SK-N-SH (cell line): Measurements from ENCODE around the gene WDR35. TPM values are rescaled to one million over a fixed set of nuclear protein-coding genes. Genes with fewer than 3 reads are reported as not detected.

Experiments
- CTCF ChIA-PET: fragments of 300-600, 350-600 bp; formaldehyde crosslinking; extraction: SDS; loops from one replicate; lab custom pipeline; 2021; lab: Yijun Ruan, JAX
- POLR2A ChIA-PET: fragments of 350-600 bp; sonication (Branson Sonifier 250); formaldehyde crosslinking; extraction: SDS; loops from one replicate; lab custom pipeline; 2020; ENCODE audit warnings: antibody characterized with exemption, inconsistent platforms; lab: Yijun Ruan, JAX
- DNase-seq: peaks from one replicate; pipeline ENCODE4 v3.0.0; 2012
- H2AFZ ChIP-seq: fragments of 200-600 bp; sonication (generic); 2 replicates; pipeline ENCODE4 v1.8.1; 2016; ENCODE audit warnings: antibody characterized with exemption, mild to moderate bottlenecking, low read depth
- H3F3A ChIP-seq: fragments of 200-600 bp; sonication (generic); replicated peaks from 2 replicates; pipeline ENCODE3; 2016; ENCODE audit warnings: antibody characterized with exemption, mild to moderate bottlenecking; ENCODE audit not compliant: insufficient read depth
- H3K27ac ChIP-seq, 2 experiments: fragments of 200-500 bp in 1 of 2; fragments of 200-600 bp in 1 of 2; sonication (Bioruptor generic) in 1 of 2; sonication (generic), shearing (Covaris generic) in 1 of 2; 2 replicates each; pipeline versions ENCODE4 v1.5.1 to v1.6.1; 2014 to 2016; ENCODE audit warnings: low read depth in 2 of 2, inconsistent platforms in 1 of 2, low read length in 1 of 2, mild to moderate bottlenecking in 1 of 2, mixed read lengths in 1 of 2
- H3K27me3 ChIP-seq: fragments of 200-600 bp; sonication (generic), shearing (Covaris generic); 2 replicates; pipeline ENCODE4 v1.6.1; 2016; ENCODE audit warnings: mixed run types; ENCODE audit not compliant: insufficient read depth
- H3K36me3 ChIP-seq, 2 experiments: fragments of 200-500 bp in 1 of 2; fragments of 200-600 bp in 1 of 2; sonication (Bioruptor generic) in 1 of 2; sonication (generic) in 1 of 2; replicated peaks in 1 of 2; 2 replicates each; pipeline versions ENCODE3 to v1.5.1; 2014 to 2016; ENCODE audit warnings: low read length in 1 of 2, mild to moderate bottlenecking in 1 of 2; ENCODE audit not compliant: insufficient read depth in 2 of 2, control insufficient read depth in 1 of 2
- H3K4me1 ChIP-seq, 2 experiments: fragments of 200-500 bp in 1 of 2; fragments of 200-600 bp in 1 of 2; sonication (Bioruptor generic) in 1 of 2; sonication (generic), shearing (Covaris generic) in 1 of 2; 2 replicates each; pipeline versions ENCODE4 v1.5.1 to v1.6.1; 2014 to 2016; ENCODE audit warnings: low read depth in 1 of 2, low read length in 1 of 2, mixed run types in 1 of 2; ENCODE audit not compliant: insufficient read depth in 2 of 2, control insufficient read depth in 1 of 2
- H3K4me2 ChIP-seq: fragments of 200-600 bp; sonication (generic), shearing (Covaris generic); 2 replicates; pipeline ENCODE4 v1.6.1; 2017; ENCODE audit warnings: mixed run types
- H3K4me3 ChIP-seq, 2 experiments: fragments of 200-500 bp in 1 of 2; fragments of 200-600 bp in 1 of 2; sonication (Bioruptor generic) in 1 of 2; sonication (generic), shearing (Covaris generic) in 1 of 2; 2 replicates each; pipeline versions ENCODE4 v1.5.1 to v1.8.1; 2014 to 2016; ENCODE audit warnings: low read depth in 2 of 2, inconsistent platforms in 1 of 2, low read length in 1 of 2, mild to moderate bottlenecking in 1 of 2, mixed read lengths in 1 of 2, moderate library complexity in 1 of 2
- H3K79me2 ChIP-seq: fragments of 200-600 bp; sonication (generic); 2 replicates; pipeline ENCODE4 v1.8.1; 2017; ENCODE audit warnings: mild to moderate bottlenecking; ENCODE audit not compliant: insufficient read depth
- H3K9ac ChIP-seq: fragments of 200-600 bp; sonication (generic); 2 replicates; pipeline ENCODE4 v1.6.1; 2017; ENCODE audit warnings: mixed run types
- H3K9me2 ChIP-seq: fragments of 200-600 bp; sonication (generic); 2 replicates; pipeline ENCODE4 v1.6.1; 2017; ENCODE audit warnings: mixed run types
- H3K9me3 ChIP-seq: fragments of 200-600 bp; sonication (generic); 2 replicates; pipeline ENCODE4 v1.6.1; 2017; ENCODE audit warnings: mixed run types, mild to moderate bottlenecking, moderate library complexity
- H4K20me1 ChIP-seq: fragments of 200-600 bp; sonication (generic); 2 replicates; pipeline ENCODE4 v1.6.1; 2017; ENCODE audit warnings: mild to moderate bottlenecking, mixed run types; ENCODE audit not compliant: insufficient read depth
- ELF1 ChIP-seq: IDR thresholded peaks from 2 replicates; pipeline ENCODE4 v1.4.0; 2012
- EP300 ChIP-seq, 2 experiments: IDR thresholded peaks; 2 replicates each; pipeline versions ENCODE4 v1.4.0 to v1.6.1; 2012; ENCODE audit warnings: borderline replicate concordance in 1 of 2, low read depth in 1 of 2, low read length in 1 of 2
- FOXM1 ChIP-seq: IDR thresholded peaks from 2 replicates; pipeline ENCODE4 v1.4.0; 2012; ENCODE audit warnings: low read depth, mild to moderate bottlenecking
- IRF3 ChIP-seq: fragments of 150-350 bp; IDR thresholded peaks from 2 replicates; pipeline ENCODE4 v1.6.1; 2016; ENCODE audit warnings: mild to moderate bottlenecking, low read depth, low read length
- JUND ChIP-seq: IDR thresholded peaks from 2 replicates; pipeline ENCODE4 v1.4.0; 2012
- MAX ChIP-seq: IDR thresholded peaks from 2 replicates; pipeline ENCODE4 v1.4.0; 2012; ENCODE audit warnings: low read depth
- MEF2A ChIP-seq: IDR thresholded peaks from 2 replicates; pipeline ENCODE4 v1.4.0; 2012; ENCODE audit warnings: low read depth, borderline replicate concordance
- PBX3 ChIP-seq: IDR thresholded peaks from 2 replicates; pipeline ENCODE4; 2012
- POLR2AphosphoS5 ChIP-seq: IDR thresholded peaks from 2 replicates; pipeline ENCODE4 v1.6.1; 2012; ENCODE audit warnings: low read depth, low read length
- RAD21 ChIP-seq: IDR thresholded peaks from 2 replicates; pipeline ENCODE4 v1.6.1; 2012; ENCODE audit warnings: mild to moderate bottlenecking, low read length
- RCOR1 ChIP-seq: fragments of 150-350 bp; IDR thresholded peaks from 2 replicates; pipeline ENCODE4 v1.6.1; 2017; ENCODE audit warnings: antibody characterized with exemption, low read length
- TAF1 ChIP-seq: IDR thresholded peaks from 2 replicates; pipeline ENCODE4 v1.6.1; 2012; ENCODE audit warnings: low read depth, mild to moderate bottlenecking, low read length, moderate library complexity, borderline replicate concordance
- USF2 ChIP-seq: fragments of 150-350 bp; IDR thresholded peaks from 2 replicates; pipeline ENCODE4 v1.6.1; 2017; ENCODE audit warnings: antibody characterized with exemption, low read length, low read depth, borderline replicate concordance
- YY1 ChIP-seq: IDR thresholded peaks from 2 replicates; pipeline ENCODE4 v1.4.0; 2012; ENCODE audit warnings: low read depth, mild to moderate bottlenecking
- ZBTB33 ChIP-seq: IDR thresholded peaks from 2 replicates; pipeline ENCODE4 v1.4.0; 2012; ENCODE audit warnings: low read depth, borderline replicate concordance
- WGBS: methylation state at CpG from one replicate; pipeline ENCODE4 v1.1.6; 2017; ENCODE audit warnings: low lambda C conversion rate; 5-methylcytosine and 5-hydroxymethylcytosine counted together
- polyA plus RNA-seq, 3 experiments: library from polyadenylated mRNA; depleted of rRNA; stranded (reverse); fragments of >200 nt; gene quantifications; 2 replicates each; pipeline ENCODE4 v1.2.3, GENCODE V29; 2012
- TF ChIP-seq, protein P1 (sequence below): IDR thresholded peaks from 2 replicates; pipeline ENCODE4 v1.6.1; 2012; ENCODE audit warnings: mild to moderate bottlenecking, low read depth, low read length, moderate library complexity

Gene WDR35
- polyA plus RNA-seq, 1 of the 3 experiments (the other 2 are of a cell fraction), result 8.6 TPM

- peaks cover 13% of the 10 kb centered on the region for H3K9me3 ChIP-seq
- H3K79me2 ChIP-seq, result peaks cover 39% of the 10 kb centered on the region
- TF ChIP-seq PBX3, result no peak
- TF ChIP-seq ZBTB33, result no peak
- no peak for TF ChIP-seq RAD21
- TF ChIP-seq RCOR1, result no peak
- TF ChIP-seq POLR2AphosphoS5, result no peak
- TF ChIP-seq EP300 (IDR thresholded peaks at IDR 0.05; ENCODE audit: borderline replicate concordance in 1 of 2, low read depth in 1 of 2, low read length in 1 of 2), result no peak
- no peak for TF ChIP-seq USF2
- no peak for TF ChIP-seq TAF1
- no peak for TF ChIP-seq YY1
- TF ChIP-seq, protein P1, sequence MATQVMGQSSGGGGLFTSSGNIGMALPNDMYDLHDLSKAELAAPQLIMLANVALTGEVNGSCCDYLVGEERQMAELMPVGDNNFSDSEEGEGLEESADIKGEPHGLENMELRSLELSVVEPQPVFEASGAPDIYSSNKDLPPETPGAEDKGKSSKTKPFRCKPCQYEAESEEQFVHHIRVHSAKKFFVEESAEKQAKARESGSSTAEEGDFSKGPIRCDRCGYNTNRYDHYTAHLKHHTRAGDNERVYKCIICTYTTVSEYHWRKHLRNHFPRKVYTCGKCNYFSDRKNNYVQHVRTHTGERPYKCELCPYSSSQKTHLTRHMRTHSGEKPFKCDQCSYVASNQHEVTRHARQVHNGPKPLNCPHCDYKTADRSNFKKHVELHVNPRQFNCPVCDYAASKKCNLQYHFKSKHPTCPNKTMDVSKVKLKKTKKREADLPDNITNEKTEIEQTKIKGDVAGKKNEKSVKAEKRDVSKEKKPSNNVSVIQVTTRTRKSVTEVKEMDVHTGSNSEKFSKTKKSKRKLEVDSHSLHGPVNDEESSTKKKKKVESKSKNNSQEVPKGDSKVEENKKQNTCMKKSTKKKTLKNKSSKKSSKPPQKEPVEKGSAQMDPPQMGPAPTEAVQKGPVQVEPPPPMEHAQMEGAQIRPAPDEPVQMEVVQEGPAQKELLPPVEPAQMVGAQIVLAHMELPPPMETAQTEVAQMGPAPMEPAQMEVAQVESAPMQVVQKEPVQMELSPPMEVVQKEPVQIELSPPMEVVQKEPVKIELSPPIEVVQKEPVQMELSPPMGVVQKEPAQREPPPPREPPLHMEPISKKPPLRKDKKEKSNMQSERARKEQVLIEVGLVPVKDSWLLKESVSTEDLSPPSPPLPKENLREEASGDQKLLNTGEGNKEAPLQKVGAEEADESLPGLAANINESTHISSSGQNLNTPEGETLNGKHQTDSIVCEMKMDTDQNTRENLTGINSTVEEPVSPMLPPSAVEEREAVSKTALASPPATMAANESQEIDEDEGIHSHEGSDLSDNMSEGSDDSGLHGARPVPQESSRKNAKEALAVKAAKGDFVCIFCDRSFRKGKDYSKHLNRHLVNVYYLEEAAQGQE, result no peak
- TF ChIP-seq JUND, result no peak
- no peak for TF ChIP-seq ELF1
- TF ChIP-seq MAX, result no peak
- no peak for TF ChIP-seq MEF2A
- TF ChIP-seq IRF3, result no peak
- no peak for TF ChIP-seq FOXM1
- H3K9ac ChIP-seq, result no peak overlapping the region
- peaks cover 0 to 3% of the 10 kb centered on the region in 2 experiments; a peak in 1 of 4 replicates for H3K4me1 ChIP-seq
- H2AFZ ChIP-seq, result no peak overlapping the region
- no peak overlapping the region for H3K4me2 ChIP-seq
- H3K9me2 ChIP-seq, result no peaks in the 10 kb centered on the region
- H4K20me1 ChIP-seq, result peaks cover 19% of the 10 kb centered on the region; the same call in 1 of the 2 replicates
- peaks cover 65 to 94% of the 10 kb centered on the region in 2 experiments for H3K36me3 ChIP-seq
- ChIA-PET POLR2A (no interaction called here), CTCF (interaction anchor here (0.9 to 6.5 kb wide), 7 partner anchors 10 to 61 kb away, joined by 3 to 63 read pairs (median 4); no protein-coding TSS in a partner anchor)
- no peak overlapping the region for H3K27ac ChIP-seq
- no peak overlapping the region for H3K4me3 ChIP-seq
- DNase-seq, result no peak
- peaks cover 8% of the 10 kb centered on the region for H3F3A ChIP-seq
- no peaks in the 10 kb centered on the region for H3K27me3 ChIP-seq
- WGBS, result 94% methylated on average over 3 of the region's 3 CpGs
Measured at GRCh38 chr2:20033322-20033721, 43.4 kb upstream of the WDR35 start.
